Panc1 (cell line): ENCODE results near the gene GTF2H1.

Source experiments
- CTCF ChIP-seq: fragments of 450-650 bp; IDR thresholded peaks from 2 replicates; pipeline ENCODE4 v1.5.1; 2017; ENCODE audit warnings: mild to moderate bottlenecking
- POLR2AphosphoS5 ChIP-seq: IDR thresholded peaks from 2 replicates; pipeline ENCODE4 v1.6.1; 2012; ENCODE audit warnings: mild to moderate bottlenecking, low read depth, low read length, moderate library complexity
- REST ChIP-seq, 2 experiments: IDR thresholded peaks; 2 replicates each; pipeline ENCODE4 v1.6.1; 2011 to 2012; ENCODE audit warnings: low read depth in 2 of 2, control low read depth in 1 of 2, low read length in 1 of 2, mild to moderate bottlenecking in 1 of 2, moderate library complexity in 1 of 2; ENCODE audit not compliant: insufficient read depth in 1 of 2
- SIN3A ChIP-seq: IDR thresholded peaks from 2 replicates; pipeline ENCODE4 v1.6.1; 2012; ENCODE audit warnings: low read depth, mild to moderate bottlenecking, low read length, moderate library complexity, borderline replicate concordance; ENCODE audit not compliant: insufficient read depth
- TCF7L2 ChIP-seq: IDR thresholded peaks from 2 replicates; pipeline ENCODE4 v1.6.1; 2011; ENCODE audit warnings: mild to moderate bottlenecking, low read depth, low read length, inconsistent platforms

DNA sequence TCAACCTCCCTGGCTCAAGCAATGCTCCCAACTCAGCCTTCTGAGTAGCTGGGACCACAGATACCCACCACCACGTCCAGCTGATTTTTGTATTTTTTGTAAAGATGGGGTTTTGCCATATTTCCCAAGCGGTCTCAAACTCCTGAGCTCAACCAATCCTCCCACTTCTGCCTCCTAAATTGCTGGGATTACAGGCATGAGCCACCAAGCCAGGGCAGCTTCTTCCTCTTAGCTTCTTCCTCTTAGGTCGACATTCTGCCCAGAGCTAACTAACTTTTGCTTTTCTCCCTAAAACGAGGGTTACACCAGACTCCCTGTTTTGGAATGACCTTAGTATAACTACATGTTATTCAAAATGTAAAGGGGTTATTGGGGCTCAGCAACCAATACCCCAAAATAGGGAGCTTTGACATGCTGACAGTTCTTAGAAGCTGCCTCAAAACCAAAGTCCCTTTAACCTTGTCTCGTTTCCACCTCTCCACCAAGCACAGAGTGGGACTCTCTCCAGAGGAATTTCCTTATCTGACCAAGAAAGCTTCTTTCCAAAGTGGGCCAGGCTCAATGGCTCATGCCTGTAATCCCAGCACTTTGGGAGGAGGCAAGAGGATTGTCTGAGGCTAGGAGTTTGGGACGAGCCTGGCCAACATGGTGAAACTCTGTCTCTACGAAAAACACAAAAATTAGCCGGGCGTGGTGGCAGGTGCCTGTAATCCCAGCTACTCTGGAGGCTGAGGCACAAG is 7.4 kb upstream of the GTF2H1 start:
- TF ChIP-seq CTCF (no peak), TCF7L2 (no peak), POLR2AphosphoS5 (no peak), SIN3A (no peak), REST (IDR thresholded peaks at IDR 0.05; ENCODE audit: insufficient read depth in 1 of 2, low read depth in 2 of 2, low read length in 1 of 2) (no peak)
